Right lobe of liver (tissue), 6 donors: ENCODE results near the gene MAP4. TPM values are rescaled to one million over a fixed set of nuclear protein-coding genes. Genes with fewer than 3 reads are reported as not detected.

Experiments used
- ATAC-seq, 4 donors: fragments of 200-7000 bp; cut with Tn5 transposase; one replicate each; pipeline ENCODE4 v1.9.1; 2020; ENCODE audit warnings: mild to moderate bottlenecking in 4 of 4, moderate library complexity in 4 of 4
- DNase-seq, 3 donors: peaks; one replicate each; pipeline ENCODE4 v3.0.0-alpha.2; 2020
- H3K27ac ChIP-seq, 3 donors: fragments of 200-600 bp; one replicate each; pipeline ENCODE4 v1.8.0; 2022
- H3K27me3 ChIP-seq, 2 donors: fragments of 200-600 bp; one replicate each; pipeline ENCODE4 v1.8.0; 2022
- H3K36me3 ChIP-seq, 4 donors: fragments of 200-600 bp; sonication (generic) in 1 of 4; one replicate each; pipeline versions ENCODE4 v1.5.1 to v1.8.0; 2017 to 2022; ENCODE audit warnings: control low read depth in 1 of 4
- H3K4me1 ChIP-seq, 4 donors: fragments of 200-600 bp; sonication (generic) in 1 of 4; one replicate each; pipeline versions ENCODE4 v1.5.1 to v1.8.0; 2017 to 2022; ENCODE audit warnings: control low read depth in 1 of 4
- H3K4me3 ChIP-seq, 3 donors: fragments of 200-600 bp; one replicate each; pipeline ENCODE4 v1.8.0; 2022
- H3K9me3 ChIP-seq, 4 donors: fragments of 200-600 bp; sonication (generic) in 1 of 4; one replicate each; pipeline versions ENCODE4 v1.5.1 to v1.8.0; 2017 to 2022; ENCODE audit warnings: control low read depth in 1 of 4
- CTCF ChIP-seq, 4 donors: fragments of 200-600 bp in 3 of 4; fragments of 450-650 bp in 1 of 4; IDR thresholded peaks; one replicate each; pipeline versions ENCODE4 v1.5.1 to v1.8.0; 2016 to 2022; ENCODE audit warnings: antibody characterized with exemption in 4 of 4, mild to moderate bottlenecking in 2 of 4
- POLR2A ChIP-seq: fragments of 450-650 bp; IDR thresholded peaks from one replicate; pipeline ENCODE4 v1.6.1; 2017; ENCODE audit warnings: antibody characterized with exemption, mild to moderate bottlenecking
- WGBS: methylation state at CpG from one replicate; pipeline ENCODE4 v1.1.6; 2018; ENCODE audit warnings: low coverage, low lambda C conversion rate; ENCODE audit not compliant: insufficient coverage; ENCODE audit errors: missing lambda C conversion rate; 5-methylcytosine and 5-hydroxymethylcytosine counted together
- intact Hi-C, 2 donors: fragments of 100-400 bp; cut with DNase I; formaldehyde crosslinking; loops; one replicate each; pipeline versions ENCODE4 v1.11.2 to v1.14.1; 2022
- total RNA-seq, 6 experiments: library from RNA; depleted of rRNA in 2 of 6; stranded (reverse); fragments of >200 nt in 2 of 6; fragmentation: NEBNext Ultra II Directional in 3 of 6; extraction: Animal tissue kit (Norgen Biotek cat#: 25700) in 3 of 6; gene quantifications; one replicate each; pipeline versions ENCODE4 v1.1.0 to v1.2.4, GENCODE V29; 2016 to 2023
- donor health status: DM: no; HTN: yes; CAD: no.
- donor health status: DM: no; HTN: no; CAD: no.
- donor health status: DM: no; HTN: no; CAD: no.
- donor health status: DM: no; HTN: yes; CAD: no.
- donor health status: DM: no; HTN: yes; CAD: no.

Gene MAP4
- total RNA-seq, 6 experiments from 2014 or later = 59.1 to 94.9 (median 66.2) TPM

GRCh38 chr3:47930979-47931378, 85.2 kb downstream of the MAP4 start:
- intact Hi-C loops = no loop called here

GRCh38 chr3:47916696-47917095, 99.5 kb downstream of the MAP4 start:
- Histone ChIP-seq H3K36me3 (peaks cover 0 to 56% (median 27%) of the 10 kb centered on the region in 4 donors), H3K4me3 (no peak overlapping the region), H3K9me3 (no peaks in the 10 kb centered on the region), H3K27me3 (no peaks in the 10 kb centered on the region), H3K27ac (no peak overlapping the region), H3K4me1 (no peaks in the 10 kb centered on the region)
- DNase-seq (no peak), ATAC-seq (no peak)
- no peak for TF ChIP-seq POLR2A
- TF ChIP-seq CTCF (IDR thresholded peaks at IDR 0.05) = no peak
- WGBS = 100% methylated on average over 1 of the region's 2 CpGs
- intact Hi-C loops = no loop called here

More at GRCh38 chr3:47930979-47931378, 85.2 kb downstream of the MAP4 start:
- DNase-seq (no peak), ATAC-seq (no peak)
- TF ChIP-seq POLR2A (no peak), CTCF (IDR thresholded peaks at IDR 0.05) (no peak)
- Histone ChIP-seq H3K4me3 (no peak overlapping the region), H3K27me3 (no peaks in the 10 kb centered on the region), H3K9me3 (no peaks in the 10 kb centered on the region), H3K4me1 (no peaks in the 10 kb centered on the region), H3K36me3 (peaks cover 0 to 22% (median 3%) of the 10 kb centered on the region in 4 donors), H3K27ac (no peak overlapping the region)
- WGBS = 94% methylated on average over 2 of the region's 4 CpGs

- WGBS = 80% methylated on average over 1 of the region's 5 CpGs
- TF ChIP-seq CTCF (IDR thresholded peaks at IDR 0.05) (no peak), POLR2A (no peak)
Observed at GRCh38 chr3:47916201-47916600, 100.0 kb downstream of the MAP4 start.

GRCh38 chr3:47912006-47912504, 104.2 kb downstream of the MAP4 start:
- Histone ChIP-seq H3K4me3 (no peak overlapping the region), H3K9me3 (no peaks in the 10 kb centered on the region), H3K4me1 (no peaks in the 10 kb centered on the region), H3K36me3 (peaks cover 0 to 37% (median 21%) of the 10 kb centered on the region in 4 donors), H3K27me3 (no peaks in the 10 kb centered on the region), H3K27ac (no peak overlapping the region)
- WGBS = 93% methylated on average over 6 of the region's 6 CpGs
- TF ChIP-seq POLR2A (no peak), CTCF (IDR thresholded peaks at IDR 0.05) (no peak)
- DNase-seq (no peak), ATAC-seq (no peak)
- intact Hi-C loops = no loop called here

More at GRCh38 chr3:47916201-47916600, 100.0 kb downstream of the MAP4 start:
- Histone ChIP-seq H3K4me1 (no peaks in the 10 kb centered on the region), H3K27me3 (no peaks in the 10 kb centered on the region), H3K36me3 (peaks cover 0 to 56% (median 27%) of the 10 kb centered on the region in 4 donors), H3K27ac (no peak overlapping the region), H3K9me3 (no peaks in the 10 kb centered on the region), H3K4me3 (no peak overlapping the region)
- intact Hi-C loops = no loop called here
- no peak for ATAC-seq
- DNase-seq = no peak
